ENCODE data around the gene BCOR.

BCOR gene

GRCh38 chrX:40097504-40098263, at the start of gene BCOR:
Gene BCOR (minus strand): TSS chrX:40097958. CDS start chrX:40077929, 20,029 bp downstream.
- peak; percentile 48 to 50 for DNase-seq (ENCODE audit: low read depth in 2 of 2)

GRCh38 chrX:40147126-40147952, 49.6 kb upstream of the BCOR start:
- DNase-seq (ENCODE audit: low read depth in 2 of 2) = no peak

- no peak for DNase-seq (ENCODE audit: low read depth in 2 of 2)
Observed at GRCh38 chrX:40146262-40147125, 48.7 kb upstream of the BCOR start.

GRCh38 chrX:40145923-40146261, 48.1 kb upstream of the BCOR start:
- DNase-seq (ENCODE audit: low read depth in 2 of 2) = no peak

GRCh38 chrX:40145001-40145922, 47.5 kb upstream of the BCOR start:
- no peak for DNase-seq (ENCODE audit: low read depth in 2 of 2)

- no peak for DNase-seq (ENCODE audit: low read depth in 2 of 2)
Observed at GRCh38 chrX:40144576-40144975, 46.8 kb upstream of the BCOR start.

- DNase-seq (ENCODE audit: low read depth in 2 of 2) = no peak
Observed at GRCh38 chrX:40143987-40144386, 46.2 kb upstream of the BCOR start.

GRCh38 chrX:40143001-40143400, 45.2 kb upstream of the BCOR start:
- DNase-seq (ENCODE audit: low read depth in 2 of 2) = no peak

GRCh38 chrX:40142417-40142816, 44.7 kb upstream of the BCOR start:
- no peak for DNase-seq (ENCODE audit: low read depth in 2 of 2)

GRCh38 chrX:40140706-40141499, 43.1 kb upstream of the BCOR start:
- DNase-seq (ENCODE audit: low read depth in 2 of 2) = no peak

- DNase-seq (ENCODE audit: low read depth in 2 of 2) = no peak
Observed at GRCh38 chrX:40132751-40133150, 35.0 kb upstream of the BCOR start.

- no peak for DNase-seq (ENCODE audit: low read depth in 2 of 2)
Observed at GRCh38 chrX:40131654-40132337, 34.0 kb upstream of the BCOR start.

- DNase-seq (ENCODE audit: low read depth in 2 of 2) = no peak
Observed at GRCh38 chrX:40130207-40130606, 32.4 kb upstream of the BCOR start.

GRCh38 chrX:40127052-40127451, 29.3 kb upstream of the BCOR start:
- no peak for DNase-seq (ENCODE audit: low read depth in 2 of 2)

GRCh38 chrX:40122487-40122886, 24.7 kb upstream of the BCOR start:
- no peak for DNase-seq (ENCODE audit: low read depth in 2 of 2)

GRCh38 chrX:40121618-40122017, 23.9 kb upstream of the BCOR start:
- DNase-seq (ENCODE audit: low read depth in 2 of 2) = no peak

- no peak for DNase-seq (ENCODE audit: low read depth in 2 of 2)
Observed at GRCh38 chrX:40120838-40121580, 23.3 kb upstream of the BCOR start.

- DNase-seq (ENCODE audit: low read depth in 2 of 2) = no peak
Observed at GRCh38 chrX:40117715-40118285, 20.0 kb upstream of the BCOR start.

GRCh38 chrX:40116925-40117324, 19.2 kb upstream of the BCOR start:
- no peak for DNase-seq (ENCODE audit: low read depth in 2 of 2)

Data from stimulated activated CD4-positive, alpha-beta T cell treated with anti-CD3 and anti-CD28 coated beads, Interleukin-1b, Interleukin-23, amount 100 ng/mL, for 1 hour (primary cell).